H1 (cell line): ENCODE measurements around the gene SNRPB2. TPM values are rescaled to one million over a fixed set of nuclear protein-coding genes. Genes with fewer than 3 reads are reported as not detected.

Source experiments
- CTCF ChIP-seq, 3 experiments: IDR thresholded peaks; 1 replicate in 2 of 3; 2 replicates in 1 of 3; pipeline versions ENCODE4 v1.5.1 to v1.6.1; 2011; ENCODE audit warnings: low read length in 3 of 3, mild to moderate bottlenecking in 3 of 3, inconsistent platforms in 2 of 3, low read depth in 1 of 3, moderate library complexity in 1 of 3; ENCODE audit not compliant: insufficient read depth in 1 of 3; ENCODE audit errors: control extremely low read depth in 1 of 3
- FOSL1 ChIP-seq: IDR thresholded peaks from 2 replicates; pipeline ENCODE4 v1.6.1; 2011; ENCODE audit warnings: mild to moderate bottlenecking, low read depth, low read length, moderate library complexity; ENCODE audit not compliant: insufficient read depth
- JUND ChIP-seq: IDR thresholded peaks from 2 replicates; pipeline ENCODE4 v1.6.1; 2011; ENCODE audit warnings: mild to moderate bottlenecking, improper control_type of control experiment, low read length
- NANOG ChIP-seq: IDR thresholded peaks from 2 replicates; pipeline ENCODE4 v1.6.1; 2011; ENCODE audit warnings: low read length, low read depth, mild to moderate bottlenecking, inconsistent platforms; ENCODE audit not compliant: insufficient read depth, poor library complexity, severe bottlenecking
- POLR2AphosphoS5 ChIP-seq: IDR thresholded peaks from 2 replicates; pipeline ENCODE4 v1.6.1; 2011; ENCODE audit warnings: low read depth, low read length
- polyA plus RNA-seq, 7 experiments: library from polyadenylated mRNA; depleted of rRNA in 3 of 7; stranded (reverse) in 5 of 7; unstranded in 2 of 7; fragments of >200 nt in 5 of 7; fragments of 200-250 nt in 2 of 7; gene quantifications; 1 replicate in 5 of 7; 2 replicates in 1 of 7; 4 replicates in 1 of 7; pipeline versions ENCODE4 v1.2.1 to v1.2.3, GENCODE V29; 2011 to 2013; ENCODE audit warnings: missing spikeins in 2 of 7, mixed read lengths in 2 of 7
- total RNA-seq: library from RNA; stranded (reverse); fragmentation: NEBNext Ultra II Directional; extraction: Animal tissue kit (Norgen Biotek cat#: 25700); gene quantifications from 2 replicates; pipeline ENCODE4 v1.2.1, GENCODE V29; 2021
- TF ChIP-seq, protein P1 (sequence below): IDR thresholded peaks from 2 replicates; pipeline ENCODE4 v1.6.1; 2011; ENCODE audit warnings: low read length, improper control_type of control experiment

SNRPB2 gene
- total and polyA plus RNA-seq, 2 of the 8 experiments (the other 6 are each of a cell fraction or from before 2014, with no cell fraction given): 49.4 to 102 TPM

GRCh38 chr20:16714751-16715150 is 15.1 kb upstream of the SNRPB2 start (continued):
- TF ChIP-seq POLR2AphosphoS5: no peak
- TF ChIP-seq CTCF (IDR thresholded peaks at IDR 0.05; ENCODE audit: control extremely low read depth in 1 of 3, insufficient read depth in 1 of 3, low read depth in 1 of 3, low read length in 3 of 3): no peak
- TF ChIP-seq FOSL1: no peak
- no peak for TF ChIP-seq NANOG
- no peak for TF ChIP-seq JUND
- TF ChIP-seq, protein P1, sequence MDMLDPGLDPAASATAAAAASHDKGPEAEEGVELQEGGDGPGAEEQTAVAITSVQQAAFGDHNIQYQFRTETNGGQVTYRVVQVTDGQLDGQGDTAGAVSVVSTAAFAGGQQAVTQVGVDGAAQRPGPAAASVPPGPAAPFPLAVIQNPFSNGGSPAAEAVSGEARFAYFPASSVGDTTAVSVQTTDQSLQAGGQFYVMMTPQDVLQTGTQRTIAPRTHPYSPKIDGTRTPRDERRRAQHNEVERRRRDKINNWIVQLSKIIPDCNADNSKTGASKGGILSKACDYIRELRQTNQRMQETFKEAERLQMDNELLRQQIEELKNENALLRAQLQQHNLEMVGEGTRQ: no peak
- TF ChIP-seq, all 59 proteins: peak for 0
